ENCODE data around the gene DHPS.

Gene DHPS

GRCh38 chr19:12655546-12655945 lies 26.1 kb downstream of the DHPS start:
- Histone ChIP-seq H2BK5ac (ENCODE audit: low read length) (no peak overlapping the region), H3K14ac (ENCODE audit: low read length) (no peak overlapping the region), H3K36me3 (replicated peaks in 1 of 2; ENCODE audit: control insufficient read depth in 2 of 2, insufficient read depth in 2 of 2, low read length in 2 of 2) (peaks cover 21 to 57% of the 10 kb centered on the region in 2 donors), H3K4me1 (ENCODE audit: control insufficient read depth in 2 of 2, insufficient read depth in 1 of 2, low read depth in 1 of 2, low read length in 2 of 2) (no peaks in the 10 kb centered on the region), H2BK15ac (ENCODE audit: low read length) (no peak overlapping the region), H3K9ac (ENCODE audit: low read depth, low read length, poor library complexity) (no peak overlapping the region), H3K79me1 (ENCODE audit: low read depth, low read length) (peaks cover 4% of the 10 kb centered on the region), H2AK5ac (ENCODE audit: low read depth, low read length) (no peak overlapping the region), H3K18ac (ENCODE audit: low read length) (no peak overlapping the region), H2BK12ac (ENCODE audit: low read length) (no peak overlapping the region), H2BK120ac (ENCODE audit: low read depth, low read length) (no peak overlapping the region), H2AFZ (ENCODE audit: low read length) (no peak overlapping the region), H4K91ac (ENCODE audit: low read depth, low read length, poor library complexity) (no peak overlapping the region), H3K4ac (ENCODE audit: low read length) (no peak overlapping the region), H3K4me3 (ENCODE audit: low read length in 2 of 2) (no peak overlapping the region), H3K27ac (replicated peaks; ENCODE audit: low read length) (no peak overlapping the region), H4K8ac (ENCODE audit: low read depth, low read length) (no peak overlapping the region), H3K9me3 (replicated peaks in 1 of 2; ENCODE audit: control insufficient read depth in 2 of 2, insufficient read depth in 1 of 2, low read depth in 1 of 2, low read length in 2 of 2) (peaks cover 0 to 2% of the 10 kb centered on the region in 2 donors), H3K23ac (ENCODE audit: low read depth, low read length, poor library complexity) (no peak overlapping the region), H3K4me2 (ENCODE audit: insufficient read depth, low read length, poor library complexity, severe bottlenecking) (no peak overlapping the region), H3K27me3 (ENCODE audit: control insufficient read depth in 3 of 3, insufficient read depth in 3 of 3, low read depth in 1 of 3, low read length in 3 of 3) (no peaks in the 10 kb centered on the region)
- no CpG with 5 or more reads among the region's 8 CpGs for WGBS, 2 donors (ENCODE audit: extremely low coverage in 2 of 2, insufficient read length in 2 of 2, insufficient replicate concordance in 1 of 2)
- DNase-seq (ENCODE audit: low spot score) = no peak

- no peak overlapping the region for H3K14ac ChIP-seq (ENCODE audit: low read length)
- H2BK120ac ChIP-seq (ENCODE audit: low read depth, low read length) = no peak overlapping the region
- WGBS, 2 donors (ENCODE audit: extremely low coverage in 2 of 2, insufficient read length in 2 of 2, insufficient replicate concordance in 1 of 2) = no CpG with 5 or more reads among the region's 6 CpGs
- H2AK5ac ChIP-seq (ENCODE audit: low read depth, low read length) = no peak overlapping the region
- no peak overlapping the region for H2BK15ac ChIP-seq (ENCODE audit: low read length)
- H4K8ac ChIP-seq (ENCODE audit: low read depth, low read length) = no peak overlapping the region
- peaks cover 0 to under 1% of the 10 kb centered on the region in 2 donors for H3K9me3 ChIP-seq (replicated peaks in 1 of 2; ENCODE audit: control insufficient read depth in 2 of 2, insufficient read depth in 1 of 2, low read depth in 1 of 2, low read length in 2 of 2)
- peaks cover 4% of the 10 kb centered on the region for H3K79me1 ChIP-seq (ENCODE audit: low read depth, low read length)
- H3K4me3 ChIP-seq (ENCODE audit: low read length in 2 of 2) = no peak overlapping the region
- H2BK5ac ChIP-seq (ENCODE audit: low read length) = no peak overlapping the region
- no peak overlapping the region for H3K4ac ChIP-seq (ENCODE audit: low read length)
- H3K4me2 ChIP-seq (ENCODE audit: insufficient read depth, low read length, poor library complexity, severe bottlenecking) = no peak overlapping the region
- H2AFZ ChIP-seq (ENCODE audit: low read length) = no peak overlapping the region
- no peak overlapping the region for H3K27ac ChIP-seq (replicated peaks; ENCODE audit: low read length)
- no peak overlapping the region for H3K23ac ChIP-seq (ENCODE audit: low read depth, low read length, poor library complexity)
- no peak overlapping the region for H3K18ac ChIP-seq (ENCODE audit: low read length)
- peaks cover 12 to 38% of the 10 kb centered on the region in 2 donors for H3K36me3 ChIP-seq (replicated peaks in 1 of 2; ENCODE audit: control insufficient read depth in 2 of 2, insufficient read depth in 2 of 2, low read length in 2 of 2)
- DNase-seq (ENCODE audit: low spot score) = no peak
- H4K91ac ChIP-seq (ENCODE audit: low read depth, low read length, poor library complexity) = no peak overlapping the region
- H3K4me1 ChIP-seq (ENCODE audit: control insufficient read depth in 2 of 2, insufficient read depth in 1 of 2, low read depth in 1 of 2, low read length in 2 of 2) = no peaks in the 10 kb centered on the region
- H3K27me3 ChIP-seq (ENCODE audit: control insufficient read depth in 3 of 3, insufficient read depth in 3 of 3, low read depth in 1 of 3, low read length in 3 of 3) = no peaks in the 10 kb centered on the region
- peak overlapping the region; percentile 16 for H3K9ac ChIP-seq (ENCODE audit: low read depth, low read length, poor library complexity)
- H2BK12ac ChIP-seq (ENCODE audit: low read length) = no peak overlapping the region
These were observed 29.5 kb downstream of the DHPS start for GRCh38 chr19:12652219-12652618.

- no peak overlapping the region for H2BK5ac ChIP-seq (ENCODE audit: low read length)
- H3K27me3 ChIP-seq (ENCODE audit: control insufficient read depth in 3 of 3, insufficient read depth in 3 of 3, low read depth in 1 of 3, low read length in 3 of 3) = no peaks in the 10 kb centered on the region
- no peaks in the 10 kb centered on the region for H3K79me1 ChIP-seq (ENCODE audit: low read depth, low read length)
- no peak overlapping the region for H3K9ac ChIP-seq (ENCODE audit: low read depth, low read length, poor library complexity)
- H3K9me3 ChIP-seq (replicated peaks in 1 of 2; ENCODE audit: control insufficient read depth in 2 of 2, insufficient read depth in 1 of 2, low read depth in 1 of 2, low read length in 2 of 2) = no peaks in the 10 kb centered on the region
- peak overlapping the region; percentile 65 for H3K23ac ChIP-seq (ENCODE audit: low read depth, low read length, poor library complexity)
- no peak overlapping the region for H3K27ac ChIP-seq (replicated peaks; ENCODE audit: low read length)
- H3K4me3 ChIP-seq (ENCODE audit: low read length in 2 of 2) = no peak overlapping the region
- peaks cover 4 to 17% of the 10 kb centered on the region in 2 donors for H3K36me3 ChIP-seq (replicated peaks in 1 of 2; ENCODE audit: control insufficient read depth in 2 of 2, insufficient read depth in 2 of 2, low read length in 2 of 2)
- no peak overlapping the region for H2BK15ac ChIP-seq (ENCODE audit: low read length)
- no peak for DNase-seq (ENCODE audit: low spot score)
- H4K8ac ChIP-seq (ENCODE audit: low read depth, low read length) = no peak overlapping the region
- H3K4me2 ChIP-seq (ENCODE audit: insufficient read depth, low read length, poor library complexity, severe bottlenecking) = no peak overlapping the region
- no peak overlapping the region for H3K4ac ChIP-seq (ENCODE audit: low read length)
- no peak overlapping the region for H4K91ac ChIP-seq (ENCODE audit: low read depth, low read length, poor library complexity)
- no CpG with 5 or more reads among the region's 10 CpGs for WGBS, 2 donors (ENCODE audit: extremely low coverage in 2 of 2, insufficient read length in 2 of 2, insufficient replicate concordance in 1 of 2)
- no peak overlapping the region for H2BK12ac ChIP-seq (ENCODE audit: low read length)
- no peaks in the 10 kb centered on the region for H3K4me1 ChIP-seq (ENCODE audit: control insufficient read depth in 2 of 2, insufficient read depth in 1 of 2, low read depth in 1 of 2, low read length in 2 of 2)
- H3K18ac ChIP-seq (ENCODE audit: low read length) = no peak overlapping the region
- no peak overlapping the region for H3K14ac ChIP-seq (ENCODE audit: low read length)
- H2AFZ ChIP-seq (ENCODE audit: low read length) = no peak overlapping the region
- peak overlapping the region; percentile 35 for H2AK5ac ChIP-seq (ENCODE audit: low read depth, low read length)
- no peak overlapping the region for H2BK120ac ChIP-seq (ENCODE audit: low read depth, low read length)
These were observed 31.7 kb downstream of the DHPS start for GRCh38 chr19:12649941-12650340.

GRCh38 chr19:12648088-12648487 lies 33.6 kb downstream of the DHPS start:
- DNase-seq (ENCODE audit: low spot score) = no peak
- H3K4me3 ChIP-seq (ENCODE audit: low read length in 2 of 2) = peak overlapping the region in 1 of 2 donors; percentile 40
- H3K4me1 ChIP-seq (ENCODE audit: control insufficient read depth in 2 of 2, insufficient read depth in 1 of 2, low read depth in 1 of 2, low read length in 2 of 2) = no peaks in the 10 kb centered on the region

More at GRCh38 chr19:12648088-12648487, 33.6 kb downstream of the DHPS start:
- Histone ChIP-seq H4K91ac (ENCODE audit: low read depth, low read length, poor library complexity) (no peak overlapping the region), H3K79me1 (ENCODE audit: low read depth, low read length) (no peaks in the 10 kb centered on the region), H2AK5ac (ENCODE audit: low read depth, low read length) (peak overlapping the region; percentile 25), H3K9me3 (replicated peaks in 1 of 2; ENCODE audit: control insufficient read depth in 2 of 2, insufficient read depth in 1 of 2, low read depth in 1 of 2, low read length in 2 of 2) (no peaks in the 10 kb centered on the region), H3K9ac (ENCODE audit: low read depth, low read length, poor library complexity) (no peak overlapping the region), H3K4ac (ENCODE audit: low read length) (no peak overlapping the region), H2AFZ (ENCODE audit: low read length) (no peak overlapping the region), H3K4me2 (ENCODE audit: insufficient read depth, low read length, poor library complexity, severe bottlenecking) (no peak overlapping the region), H2BK120ac (ENCODE audit: low read depth, low read length) (no peak overlapping the region), H4K8ac (ENCODE audit: low read depth, low read length) (no peak overlapping the region), H3K23ac (ENCODE audit: low read depth, low read length, poor library complexity) (no peak overlapping the region), H3K27ac (replicated peaks; ENCODE audit: low read length) (no peak overlapping the region), H3K36me3 (replicated peaks in 1 of 2; ENCODE audit: control insufficient read depth in 2 of 2, insufficient read depth in 2 of 2, low read length in 2 of 2) (peaks cover 3 to 7% of the 10 kb centered on the region in 2 donors), H2BK15ac (ENCODE audit: low read length) (no peak overlapping the region), H3K14ac (ENCODE audit: low read length) (no peak overlapping the region), H2BK5ac (ENCODE audit: low read length) (no peak overlapping the region), H3K27me3 (ENCODE audit: control insufficient read depth in 3 of 3, insufficient read depth in 3 of 3, low read depth in 1 of 3, low read length in 3 of 3) (no peaks in the 10 kb centered on the region), H3K18ac (ENCODE audit: low read length) (no peak overlapping the region), H2BK12ac (ENCODE audit: low read length) (no peak overlapping the region)
- no CpG with 5 or more reads among the region's 29 CpGs for WGBS, 2 donors (ENCODE audit: extremely low coverage in 2 of 2, insufficient read length in 2 of 2, insufficient replicate concordance in 1 of 2)
